ENCODE measurements around the gene SRD5A3.

Gene SRD5A3

GRCh38 chr4:55345980-55346850 lies at the start of gene SRD5A3:
Gene SRD5A3, plus strand, starts transcription at chr4:55346242. Its CDS starts 95 bp downstream, at chr4:55346337.
- in situ Hi-C loops (cut with HindIII; ENCODE audit: low pct_ligation_motif_present, low sequenced_read_pairs): no loop called here
- Histone ChIP-seq H3K27ac (peak within 1 kb of the TSS; percentile 83), H3K27me3 (replicated peaks) (no peaks in the 10 kb centered on the region), H3K36me3 (replicated peaks) (no peaks in the 10 kb centered on the region), H3K4me3 (ENCODE audit: low read depth, low read length) (peak within 1 kb of the TSS; percentile 72)
- TF ChIP-seq CTCF (IDR thresholded peaks at IDR 0.05; ENCODE audit: low read depth, low read length, missing control alignments): peak; percentile 61
- peak; percentile 53 for DNase-seq

- no peaks in the 10 kb centered on the region for H3K36me3 ChIP-seq (replicated peaks)
- DNase-seq: peak; percentile 81
- H3K4me3 ChIP-seq (ENCODE audit: low read depth, low read length): no peak overlapping the region
- TF ChIP-seq CTCF (IDR thresholded peaks at IDR 0.05; ENCODE audit: low read depth, low read length, missing control alignments): no peak
- in situ Hi-C loops (cut with HindIII; ENCODE audit: low pct_ligation_motif_present, low sequenced_read_pairs): no loop called here
- no peaks in the 10 kb centered on the region for H3K27me3 ChIP-seq (replicated peaks)
- H3K27ac ChIP-seq: no peak overlapping the region
These were observed 48.7 kb upstream of the SRD5A3 start for GRCh38 chr4:55297346-55297745.

GRCh38 chr4:55303760-55304165 lies 42.3 kb upstream of the SRD5A3 start:
- Histone ChIP-seq H3K27ac (peak overlapping the region; percentile 72), H3K36me3 (replicated peaks) (no peaks in the 10 kb centered on the region), H3K4me3 (ENCODE audit: low read depth, low read length) (no peak overlapping the region), H3K27me3 (replicated peaks) (no peaks in the 10 kb centered on the region)
- no peak for TF ChIP-seq CTCF (IDR thresholded peaks at IDR 0.05; ENCODE audit: low read depth, low read length, missing control alignments)
- DNase-seq: peak; percentile 85
- in situ Hi-C loops (cut with HindIII; ENCODE audit: low pct_ligation_motif_present, low sequenced_read_pairs): no loop called here

GRCh38 chr4:55304303-55304702 lies 41.7 kb upstream of the SRD5A3 start:
- Histone ChIP-seq H3K27ac (peak overlapping the region; percentile 72), H3K36me3 (replicated peaks) (no peaks in the 10 kb centered on the region), H3K4me3 (ENCODE audit: low read depth, low read length) (no peak overlapping the region), H3K27me3 (replicated peaks) (no peaks in the 10 kb centered on the region)
- in situ Hi-C loops (cut with HindIII; ENCODE audit: low pct_ligation_motif_present, low sequenced_read_pairs): no loop called here
- DNase-seq: no peak
- no peak for TF ChIP-seq CTCF (IDR thresholded peaks at IDR 0.05; ENCODE audit: low read depth, low read length, missing control alignments)

- no peak for TF ChIP-seq CTCF (IDR thresholded peaks at IDR 0.05; ENCODE audit: low read depth, low read length, missing control alignments)
- in situ Hi-C loops (cut with HindIII; ENCODE audit: low pct_ligation_motif_present, low sequenced_read_pairs): no loop called here
- H3K4me3 ChIP-seq (ENCODE audit: low read depth, low read length): no peak overlapping the region
- H3K27me3 ChIP-seq (replicated peaks): no peaks in the 10 kb centered on the region
- DNase-seq: no peak
- no peaks in the 10 kb centered on the region for H3K36me3 ChIP-seq (replicated peaks)
- no peak overlapping the region for H3K27ac ChIP-seq
These were observed 38.0 kb upstream of the SRD5A3 start for GRCh38 chr4:55308071-55308470.

Data from brain microvascular endothelial cell (primary cell).